ENCODE results near the gene SYK.

The SYK gene

DNA sequence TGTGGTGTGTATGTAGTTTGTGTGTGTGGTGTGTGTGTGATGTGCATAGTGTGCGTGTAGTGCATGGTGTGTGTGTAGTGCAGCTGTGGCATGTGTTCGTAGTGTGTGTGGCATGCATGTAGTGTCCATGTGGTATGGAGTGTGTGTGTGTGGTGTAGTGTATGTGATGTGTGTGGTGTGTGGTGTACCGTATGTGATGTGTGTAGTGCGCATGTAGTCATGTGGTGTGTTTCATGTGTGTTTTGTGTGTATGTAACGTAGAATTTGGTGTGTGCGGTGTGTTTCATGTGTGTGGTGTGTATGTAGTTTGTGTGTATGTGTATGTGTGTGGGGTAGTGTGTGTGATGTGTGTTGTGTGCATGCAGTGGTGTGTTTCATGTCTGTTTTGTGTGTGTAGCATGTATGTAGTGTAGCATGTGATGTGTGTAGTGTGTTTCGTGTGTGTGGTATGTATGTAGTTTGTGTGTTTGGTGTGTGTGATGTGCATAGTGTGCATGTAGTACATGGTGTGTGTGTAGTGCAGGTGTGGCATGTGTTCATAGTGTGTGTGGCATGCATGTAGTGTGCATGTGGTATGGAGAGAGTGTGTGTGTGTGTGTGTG lies 40.7 kb downstream of the SYK start:
- Histone ChIP-seq H3K4me3 (ENCODE audit: low read depth in 1 of 2, low read length in 2 of 2) (no peak overlapping the region), H3K36me3 (ENCODE audit: insufficient read depth, low read length) (no peaks in the 10 kb centered on the region), H3K27me3 (ENCODE audit: insufficient read depth, low read length, poor library complexity) (no peaks in the 10 kb centered on the region), H3K27ac (ENCODE audit: low read length) (no peak overlapping the region), H3K4me1 (ENCODE audit: insufficient read depth, low read length) (no peaks in the 10 kb centered on the region), H4K20me1 (ENCODE audit: insufficient read depth, low read length) (no peaks in the 10 kb centered on the region), H3K9ac (ENCODE audit: low read depth, low read length) (no peak overlapping the region), H3K9me3 (ENCODE audit: insufficient read depth, low read length, severe bottlenecking) (no peaks in the 10 kb centered on the region), H2AFZ (ENCODE audit: low read depth, low read length) (no peak overlapping the region), H3K79me2 (ENCODE audit: insufficient read depth, low read length) (no peaks in the 10 kb centered on the region), H3K4me2 (ENCODE audit: insufficient read depth, low read length) (no peak overlapping the region)
- no peak for DNase-seq
- no peak for TF ChIP-seq EZH2 (IDR thresholded peaks at IDR 0.05; ENCODE audit: borderline replicate concordance, low read depth, low read length, severe bottlenecking)
- TF ChIP-seq, protein P1, sequence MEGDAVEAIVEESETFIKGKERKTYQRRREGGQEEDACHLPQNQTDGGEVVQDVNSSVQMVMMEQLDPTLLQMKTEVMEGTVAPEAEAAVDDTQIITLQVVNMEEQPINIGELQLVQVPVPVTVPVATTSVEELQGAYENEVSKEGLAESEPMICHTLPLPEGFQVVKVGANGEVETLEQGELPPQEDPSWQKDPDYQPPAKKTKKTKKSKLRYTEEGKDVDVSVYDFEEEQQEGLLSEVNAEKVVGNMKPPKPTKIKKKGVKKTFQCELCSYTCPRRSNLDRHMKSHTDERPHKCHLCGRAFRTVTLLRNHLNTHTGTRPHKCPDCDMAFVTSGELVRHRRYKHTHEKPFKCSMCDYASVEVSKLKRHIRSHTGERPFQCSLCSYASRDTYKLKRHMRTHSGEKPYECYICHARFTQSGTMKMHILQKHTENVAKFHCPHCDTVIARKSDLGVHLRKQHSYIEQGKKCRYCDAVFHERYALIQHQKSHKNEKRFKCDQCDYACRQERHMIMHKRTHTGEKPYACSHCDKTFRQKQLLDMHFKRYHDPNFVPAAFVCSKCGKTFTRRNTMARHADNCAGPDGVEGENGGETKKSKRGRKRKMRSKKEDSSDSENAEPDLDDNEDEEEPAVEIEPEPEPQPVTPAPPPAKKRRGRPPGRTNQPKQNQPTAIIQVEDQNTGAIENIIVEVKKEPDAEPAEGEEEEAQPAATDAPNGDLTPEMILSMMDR (IDR thresholded peaks at IDR 0.05; ENCODE audit: borderline replicate concordance, extremely low read depth, low read length, poor library complexity, severe bottlenecking): no peak
- ATAC-seq (ENCODE audit: insufficient read depth, low read depth): no peak

GRCh38 chr9:90842996-90843395 lies 41.4 kb downstream of the SYK start:
- Histone ChIP-seq H4K20me1 (ENCODE audit: insufficient read depth, low read length) (no peaks in the 10 kb centered on the region), H3K4me3 (ENCODE audit: low read depth in 1 of 2, low read length in 2 of 2) (no peak overlapping the region), H3K4me2 (ENCODE audit: insufficient read depth, low read length) (no peak overlapping the region), H3K27ac (ENCODE audit: low read length) (no peak overlapping the region), H3K9me3 (ENCODE audit: insufficient read depth, low read length, severe bottlenecking) (no peaks in the 10 kb centered on the region), H3K36me3 (ENCODE audit: insufficient read depth, low read length) (no peaks in the 10 kb centered on the region), H3K9ac (ENCODE audit: low read depth, low read length) (no peak overlapping the region), H3K4me1 (ENCODE audit: insufficient read depth, low read length) (no peaks in the 10 kb centered on the region), H3K79me2 (ENCODE audit: insufficient read depth, low read length) (no peaks in the 10 kb centered on the region), H3K27me3 (ENCODE audit: insufficient read depth, low read length, poor library complexity) (no peaks in the 10 kb centered on the region), H2AFZ (ENCODE audit: low read depth, low read length) (no peak overlapping the region)
- DNase-seq (no peak), ATAC-seq (ENCODE audit: insufficient read depth, low read depth) (peak; percentile 39; the same call in 1 of the 3 replicates)
- TF ChIP-seq, protein P1 (IDR thresholded peaks at IDR 0.05; ENCODE audit: borderline replicate concordance, extremely low read depth, low read length, poor library complexity, severe bottlenecking): no peak
- no peak for TF ChIP-seq EZH2 (IDR thresholded peaks at IDR 0.05; ENCODE audit: borderline replicate concordance, low read depth, low read length, severe bottlenecking)

- TF ChIP-seq EZH2 (IDR thresholded peaks at IDR 0.05; ENCODE audit: borderline replicate concordance, low read depth, low read length, severe bottlenecking): no peak
- TF ChIP-seq, protein P1 (IDR thresholded peaks at IDR 0.05; ENCODE audit: borderline replicate concordance, extremely low read depth, low read length, poor library complexity, severe bottlenecking): no peak
- H3K4me2 ChIP-seq (ENCODE audit: insufficient read depth, low read length): no peak overlapping the region
- no peaks in the 10 kb centered on the region for H3K9me3 ChIP-seq (ENCODE audit: insufficient read depth, low read length, severe bottlenecking)
- H4K20me1 ChIP-seq (ENCODE audit: insufficient read depth, low read length): no peaks in the 10 kb centered on the region
- no peak overlapping the region for H3K27ac ChIP-seq (ENCODE audit: low read length)
- ATAC-seq (ENCODE audit: insufficient read depth, low read depth): no peak
- no peak overlapping the region for H3K4me3 ChIP-seq (ENCODE audit: low read depth in 1 of 2, low read length in 2 of 2)
- H3K36me3 ChIP-seq (ENCODE audit: insufficient read depth, low read length): no peaks in the 10 kb centered on the region
- no peak for DNase-seq
- no peaks in the 10 kb centered on the region for H3K4me1 ChIP-seq (ENCODE audit: insufficient read depth, low read length)
- H3K27me3 ChIP-seq (ENCODE audit: insufficient read depth, low read length, poor library complexity): no peaks in the 10 kb centered on the region
- H3K9ac ChIP-seq (ENCODE audit: low read depth, low read length): no peak overlapping the region
- no peak overlapping the region for H2AFZ ChIP-seq (ENCODE audit: low read depth, low read length)
- no peaks in the 10 kb centered on the region for H3K79me2 ChIP-seq (ENCODE audit: insufficient read depth, low read length)
Observed at GRCh38 chr9:90843525-90843924, 41.9 kb downstream of the SYK start.

Measured in DND-41 (cell line).